Measurements from ENCODE around the gene ACAP3. TPM values are rescaled to one million over a fixed set of nuclear protein-coding genes. Genes with fewer than 3 reads are reported as not detected.

ACAP3 gene
- total and polyA plus RNA-seq, 2 experiments from 2014 or later = 8.1 to 31.9 TPM

GRCh38 chr1:1297802-1298424, 9.8 kb downstream of the ACAP3 start:
- ATAC-seq = no peak
- H3K9me3 Mint-ChIP-seq = no peaks in the 10 kb centered on the region
- Histone ChIP-seq H3F3A (replicated peaks; ENCODE audit: low read depth) (0 out of 2 replicates have a peak, but pooled peaks cover 8% of the 10 kb centered on the region), H3K9me2 (ENCODE audit: insufficient read depth) (no peaks in the 10 kb centered on the region), H3K4me2 (no peak overlapping the region), H3K27me3 (ENCODE audit: insufficient read depth) (no peaks in the 10 kb centered on the region), H3K4me3 (no peak overlapping the region), H3K79me2 (replicated peaks; ENCODE audit: insufficient read depth) (no peaks in the 10 kb centered on the region), H3K4me1 (ENCODE audit: insufficient read depth) (no peaks in the 10 kb centered on the region), H3K27ac (ENCODE audit: low read depth) (no peak overlapping the region), H3K36me3 (ENCODE audit: insufficient read depth) (no peaks in the 10 kb centered on the region), H2AFZ (no peak overlapping the region), H4K20me1 (replicated peaks; ENCODE audit: insufficient read depth) (no peaks in the 10 kb centered on the region)
- H3K36me3 Mint-ChIP-seq (ENCODE audit: low read depth) = no peaks in the 10 kb centered on the region
- H3K27ac Mint-ChIP-seq = no peak overlapping the region
- DNase-seq (ENCODE audit: low spot score) = no peak
- no peaks in the 10 kb centered on the region for H3K4me1 Mint-ChIP-seq
- H3K4me3 Mint-ChIP-seq = no peak overlapping the region
- H3K27me3 Mint-ChIP-seq (ENCODE audit: insufficient read depth, low read depth, poor library complexity) = no peaks in the 10 kb centered on the region
- TF ChIP-seq, protein P1, sequence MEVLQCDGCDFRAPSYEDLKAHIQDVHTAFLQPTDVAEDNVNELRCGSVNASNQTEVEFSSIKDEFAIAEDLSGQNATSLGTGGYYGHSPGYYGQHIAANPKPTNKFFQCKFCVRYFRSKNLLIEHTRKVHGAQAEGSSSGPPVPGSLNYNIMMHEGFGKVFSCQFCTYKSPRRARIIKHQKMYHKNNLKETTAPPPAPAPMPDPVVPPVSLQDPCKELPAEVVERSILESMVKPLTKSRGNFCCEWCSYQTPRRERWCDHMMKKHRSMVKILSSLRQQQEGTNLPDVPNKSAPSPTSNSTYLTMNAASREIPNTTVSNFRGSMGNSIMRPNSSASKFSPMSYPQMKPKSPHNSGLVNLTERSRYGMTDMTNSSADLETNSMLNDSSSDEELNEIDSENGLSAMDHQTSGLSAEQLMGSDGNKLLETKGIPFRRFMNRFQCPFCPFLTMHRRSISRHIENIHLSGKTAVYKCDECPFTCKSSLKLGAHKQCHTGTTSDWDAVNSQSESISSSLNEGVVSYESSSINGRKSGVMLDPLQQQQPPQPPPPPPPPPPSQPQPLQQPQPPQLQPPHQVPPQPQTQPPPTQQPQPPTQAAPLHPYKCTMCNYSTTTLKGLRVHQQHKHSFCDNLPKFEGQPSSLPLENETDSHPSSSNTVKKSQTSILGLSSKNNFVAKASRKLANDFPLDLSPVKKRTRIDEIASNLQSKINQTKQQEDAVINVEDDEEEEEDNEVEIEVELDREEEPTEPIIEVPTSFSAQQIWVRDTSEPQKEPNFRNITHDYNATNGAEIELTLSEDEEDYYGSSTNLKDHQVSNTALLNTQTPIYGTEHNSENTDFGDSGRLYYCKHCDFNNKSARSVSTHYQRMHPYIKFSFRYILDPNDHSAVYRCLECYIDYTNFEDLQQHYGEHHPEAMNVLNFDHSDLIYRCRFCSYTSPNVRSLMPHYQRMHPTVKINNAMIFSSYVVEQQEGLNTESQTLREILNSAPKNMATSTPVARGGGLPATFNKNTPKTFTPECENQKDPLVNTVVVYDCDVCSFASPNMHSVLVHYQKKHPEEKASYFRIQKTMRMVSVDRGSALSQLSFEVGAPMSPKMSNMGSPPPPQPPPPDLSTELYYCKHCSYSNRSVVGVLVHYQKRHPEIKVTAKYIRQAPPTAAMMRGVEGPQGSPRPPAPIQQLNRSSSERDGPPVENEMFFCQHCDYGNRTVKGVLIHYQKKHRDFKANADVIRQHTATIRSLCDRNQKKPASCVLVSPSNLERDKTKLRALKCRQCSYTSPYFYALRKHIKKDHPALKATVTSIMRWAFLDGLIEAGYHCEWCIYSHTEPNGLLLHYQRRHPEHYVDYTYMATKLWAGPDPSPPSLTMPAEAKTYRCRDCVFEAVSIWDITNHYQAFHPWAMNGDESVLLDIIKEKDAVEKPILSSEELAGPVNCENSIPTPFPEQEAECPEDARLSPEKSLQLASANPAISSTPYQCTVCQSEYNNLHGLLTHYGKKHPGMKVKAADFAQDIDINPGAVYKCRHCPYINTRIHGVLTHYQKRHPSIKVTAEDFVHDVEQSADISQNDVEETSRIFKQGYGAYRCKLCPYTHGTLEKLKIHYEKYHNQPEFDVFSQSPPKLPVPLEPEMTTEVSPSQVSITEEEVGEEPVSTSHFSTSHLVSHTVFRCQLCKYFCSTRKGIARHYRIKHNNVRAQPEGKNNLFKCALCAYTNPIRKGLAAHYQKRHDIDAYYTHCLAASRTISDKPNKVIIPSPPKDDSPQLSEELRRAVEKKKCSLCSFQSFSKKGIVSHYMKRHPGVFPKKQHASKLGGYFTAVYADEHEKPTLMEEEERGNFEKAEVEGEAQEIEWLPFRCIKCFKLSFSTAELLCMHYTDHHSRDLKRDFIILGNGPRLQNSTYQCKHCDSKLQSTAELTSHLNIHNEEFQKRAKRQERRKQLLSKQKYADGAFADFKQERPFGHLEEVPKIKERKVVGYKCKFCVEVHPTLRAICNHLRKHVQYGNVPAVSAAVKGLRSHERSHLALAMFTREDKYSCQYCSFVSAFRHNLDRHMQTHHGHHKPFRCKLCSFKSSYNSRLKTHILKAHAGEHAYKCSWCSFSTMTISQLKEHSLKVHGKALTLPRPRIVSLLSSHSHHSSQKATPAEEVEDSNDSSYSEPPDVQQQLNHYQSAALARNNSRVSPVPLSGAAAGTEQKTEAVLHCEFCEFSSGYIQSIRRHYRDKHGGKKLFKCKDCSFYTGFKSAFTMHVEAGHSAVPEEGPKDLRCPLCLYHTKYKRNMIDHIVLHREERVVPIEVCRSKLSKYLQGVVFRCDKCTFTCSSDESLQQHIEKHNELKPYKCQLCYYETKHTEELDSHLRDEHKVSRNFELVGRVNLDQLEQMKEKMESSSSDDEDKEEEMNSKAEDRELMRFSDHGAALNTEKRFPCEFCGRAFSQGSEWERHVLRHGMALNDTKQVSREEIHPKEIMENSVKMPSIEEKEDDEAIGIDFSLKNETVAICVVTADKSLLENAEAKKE (CRISPR knock-in tag; IDR thresholded peaks at IDR 0.05) = no peak
- TF ChIP-seq, protein P2, sequence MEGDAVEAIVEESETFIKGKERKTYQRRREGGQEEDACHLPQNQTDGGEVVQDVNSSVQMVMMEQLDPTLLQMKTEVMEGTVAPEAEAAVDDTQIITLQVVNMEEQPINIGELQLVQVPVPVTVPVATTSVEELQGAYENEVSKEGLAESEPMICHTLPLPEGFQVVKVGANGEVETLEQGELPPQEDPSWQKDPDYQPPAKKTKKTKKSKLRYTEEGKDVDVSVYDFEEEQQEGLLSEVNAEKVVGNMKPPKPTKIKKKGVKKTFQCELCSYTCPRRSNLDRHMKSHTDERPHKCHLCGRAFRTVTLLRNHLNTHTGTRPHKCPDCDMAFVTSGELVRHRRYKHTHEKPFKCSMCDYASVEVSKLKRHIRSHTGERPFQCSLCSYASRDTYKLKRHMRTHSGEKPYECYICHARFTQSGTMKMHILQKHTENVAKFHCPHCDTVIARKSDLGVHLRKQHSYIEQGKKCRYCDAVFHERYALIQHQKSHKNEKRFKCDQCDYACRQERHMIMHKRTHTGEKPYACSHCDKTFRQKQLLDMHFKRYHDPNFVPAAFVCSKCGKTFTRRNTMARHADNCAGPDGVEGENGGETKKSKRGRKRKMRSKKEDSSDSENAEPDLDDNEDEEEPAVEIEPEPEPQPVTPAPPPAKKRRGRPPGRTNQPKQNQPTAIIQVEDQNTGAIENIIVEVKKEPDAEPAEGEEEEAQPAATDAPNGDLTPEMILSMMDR (conservative IDR thresholded peaks at IDR 0.05; ENCODE audit: low read depth in 2 of 2) = no peak
- TF ChIP-seq ZNF114 (CRISPR knock-in tag; IDR thresholded peaks at IDR 0.05) = no peak

All from GM23338 (cell line).